Liver (tissue), 3 donors: ENCODE measurements around the gene ARRDC3.

Source experiments
- EGR1 ChIP-seq, 2 donors: IDR thresholded peaks; 2 replicates each; pipeline ENCODE4 v1.6.1; 2016 to 2018; ENCODE audit warnings: antibody characterized with exemption in 2 of 2, low read depth in 2 of 2
- HNF4G ChIP-seq: IDR thresholded peaks from 2 replicates; pipeline ENCODE4 v1.6.1; 2016; ENCODE audit warnings: antibody characterized with exemption
- JUND ChIP-seq, 2 donors: IDR thresholded peaks; 2 replicates each; pipeline ENCODE4 v1.6.1; 2016; ENCODE audit warnings: antibody characterized with exemption in 2 of 2
- NR2F2 ChIP-seq: IDR thresholded peaks from 2 replicates; pipeline ENCODE4 v1.6.1; 2016; ENCODE audit warnings: antibody characterized with exemption
- RAD21 ChIP-seq, 2 donors: IDR thresholded peaks; 2 replicates each; pipeline ENCODE4 v1.6.1; 2016; ENCODE audit warnings: antibody characterized with exemption in 2 of 2, mild to moderate bottlenecking in 2 of 2
- TAF1 ChIP-seq: conservative IDR thresholded peaks from 2 replicates; pipeline ENCODE4 v1.6.1; 2016; ENCODE audit warnings: antibody characterized with exemption, mild to moderate bottlenecking
- YY1 ChIP-seq: IDR thresholded peaks from 2 replicates; pipeline ENCODE4 v1.6.1; 2016; ENCODE audit warnings: antibody characterized with exemption, mild to moderate bottlenecking
- TF ChIP-seq, protein P1 (sequence below): IDR thresholded peaks from 2 replicates; pipeline ENCODE4 v1.6.1; 2016; ENCODE audit warnings: antibody characterized with exemption, mild to moderate bottlenecking
- TF ChIP-seq, protein P2 (sequence below): fragments of 150-350 bp; IDR thresholded peaks from 2 replicates; pipeline ENCODE4 v1.5.1; 2017; ENCODE audit warnings: improper control_type of control experiment, low read depth, low read length; ENCODE audit not compliant: missing input control
- TF ChIP-seq, protein P3 (sequence below): IDR thresholded peaks from 2 replicates; pipeline ENCODE4 v1.6.1; 2016; ENCODE audit warnings: antibody characterized with exemption
- TF ChIP-seq, protein P4 (sequence below): IDR thresholded peaks from 2 replicates; pipeline ENCODE4 v1.6.1; 2016; ENCODE audit warnings: antibody characterized with exemption
- TF ChIP-seq, protein P5 (sequence below): IDR thresholded peaks from 2 replicates; pipeline ENCODE4 v1.6.1; 2016; ENCODE audit warnings: antibody characterized with exemption
- donor health status: healthy.
- donor health status: healthy.

DNA sequence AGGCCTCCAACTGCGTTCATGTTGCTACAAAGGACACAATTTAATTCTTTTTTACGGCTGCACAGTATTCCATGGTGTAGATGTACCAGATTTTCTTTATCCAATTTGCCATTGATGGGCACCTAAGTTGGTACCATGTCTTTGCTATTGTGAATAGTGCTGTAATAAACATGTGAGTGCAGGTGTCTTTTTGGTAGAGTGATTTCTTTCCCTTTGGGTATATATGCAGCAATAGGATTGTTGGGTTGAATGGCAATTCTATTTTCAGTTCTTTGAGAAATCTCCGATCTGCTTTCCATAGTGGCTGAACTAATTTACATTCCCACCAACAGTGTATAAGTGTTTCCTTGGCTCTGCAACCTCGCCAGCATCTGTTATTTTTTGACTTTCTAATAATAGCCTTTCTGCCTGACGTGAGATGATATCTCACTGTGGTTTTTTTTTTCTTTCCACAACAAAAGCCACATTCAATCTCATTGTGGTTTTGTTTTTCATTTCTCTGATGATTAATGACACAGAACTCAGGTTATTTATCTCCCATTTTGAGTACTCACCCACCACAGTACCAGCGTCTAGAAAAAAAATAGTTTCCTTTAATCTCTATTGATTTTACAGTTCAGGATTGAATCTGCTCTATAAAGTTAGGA, 21.9 kb downstream of the ARRDC3 start:
- TF ChIP-seq, protein P1, sequence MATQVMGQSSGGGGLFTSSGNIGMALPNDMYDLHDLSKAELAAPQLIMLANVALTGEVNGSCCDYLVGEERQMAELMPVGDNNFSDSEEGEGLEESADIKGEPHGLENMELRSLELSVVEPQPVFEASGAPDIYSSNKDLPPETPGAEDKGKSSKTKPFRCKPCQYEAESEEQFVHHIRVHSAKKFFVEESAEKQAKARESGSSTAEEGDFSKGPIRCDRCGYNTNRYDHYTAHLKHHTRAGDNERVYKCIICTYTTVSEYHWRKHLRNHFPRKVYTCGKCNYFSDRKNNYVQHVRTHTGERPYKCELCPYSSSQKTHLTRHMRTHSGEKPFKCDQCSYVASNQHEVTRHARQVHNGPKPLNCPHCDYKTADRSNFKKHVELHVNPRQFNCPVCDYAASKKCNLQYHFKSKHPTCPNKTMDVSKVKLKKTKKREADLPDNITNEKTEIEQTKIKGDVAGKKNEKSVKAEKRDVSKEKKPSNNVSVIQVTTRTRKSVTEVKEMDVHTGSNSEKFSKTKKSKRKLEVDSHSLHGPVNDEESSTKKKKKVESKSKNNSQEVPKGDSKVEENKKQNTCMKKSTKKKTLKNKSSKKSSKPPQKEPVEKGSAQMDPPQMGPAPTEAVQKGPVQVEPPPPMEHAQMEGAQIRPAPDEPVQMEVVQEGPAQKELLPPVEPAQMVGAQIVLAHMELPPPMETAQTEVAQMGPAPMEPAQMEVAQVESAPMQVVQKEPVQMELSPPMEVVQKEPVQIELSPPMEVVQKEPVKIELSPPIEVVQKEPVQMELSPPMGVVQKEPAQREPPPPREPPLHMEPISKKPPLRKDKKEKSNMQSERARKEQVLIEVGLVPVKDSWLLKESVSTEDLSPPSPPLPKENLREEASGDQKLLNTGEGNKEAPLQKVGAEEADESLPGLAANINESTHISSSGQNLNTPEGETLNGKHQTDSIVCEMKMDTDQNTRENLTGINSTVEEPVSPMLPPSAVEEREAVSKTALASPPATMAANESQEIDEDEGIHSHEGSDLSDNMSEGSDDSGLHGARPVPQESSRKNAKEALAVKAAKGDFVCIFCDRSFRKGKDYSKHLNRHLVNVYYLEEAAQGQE, result no peak
- TF ChIP-seq, protein P2, sequence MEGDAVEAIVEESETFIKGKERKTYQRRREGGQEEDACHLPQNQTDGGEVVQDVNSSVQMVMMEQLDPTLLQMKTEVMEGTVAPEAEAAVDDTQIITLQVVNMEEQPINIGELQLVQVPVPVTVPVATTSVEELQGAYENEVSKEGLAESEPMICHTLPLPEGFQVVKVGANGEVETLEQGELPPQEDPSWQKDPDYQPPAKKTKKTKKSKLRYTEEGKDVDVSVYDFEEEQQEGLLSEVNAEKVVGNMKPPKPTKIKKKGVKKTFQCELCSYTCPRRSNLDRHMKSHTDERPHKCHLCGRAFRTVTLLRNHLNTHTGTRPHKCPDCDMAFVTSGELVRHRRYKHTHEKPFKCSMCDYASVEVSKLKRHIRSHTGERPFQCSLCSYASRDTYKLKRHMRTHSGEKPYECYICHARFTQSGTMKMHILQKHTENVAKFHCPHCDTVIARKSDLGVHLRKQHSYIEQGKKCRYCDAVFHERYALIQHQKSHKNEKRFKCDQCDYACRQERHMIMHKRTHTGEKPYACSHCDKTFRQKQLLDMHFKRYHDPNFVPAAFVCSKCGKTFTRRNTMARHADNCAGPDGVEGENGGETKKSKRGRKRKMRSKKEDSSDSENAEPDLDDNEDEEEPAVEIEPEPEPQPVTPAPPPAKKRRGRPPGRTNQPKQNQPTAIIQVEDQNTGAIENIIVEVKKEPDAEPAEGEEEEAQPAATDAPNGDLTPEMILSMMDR, result no peak
- no peak for TF ChIP-seq TAF1
- no peak for TF ChIP-seq YY1
- TF ChIP-seq RAD21 (IDR thresholded peaks at IDR 0.05), result no peak
- TF ChIP-seq, protein P3, sequence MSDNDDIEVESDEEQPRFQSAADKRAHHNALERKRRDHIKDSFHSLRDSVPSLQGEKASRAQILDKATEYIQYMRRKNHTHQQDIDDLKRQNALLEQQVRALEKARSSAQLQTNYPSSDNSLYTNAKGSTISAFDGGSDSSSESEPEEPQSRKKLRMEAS, result no peak
- TF ChIP-seq, protein P4, sequence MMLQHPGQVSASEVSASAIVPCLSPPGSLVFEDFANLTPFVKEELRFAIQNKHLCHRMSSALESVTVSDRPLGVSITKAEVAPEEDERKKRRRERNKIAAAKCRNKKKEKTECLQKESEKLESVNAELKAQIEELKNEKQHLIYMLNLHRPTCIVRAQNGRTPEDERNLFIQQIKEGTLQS, result no peak
- TF ChIP-seq, protein P5, sequence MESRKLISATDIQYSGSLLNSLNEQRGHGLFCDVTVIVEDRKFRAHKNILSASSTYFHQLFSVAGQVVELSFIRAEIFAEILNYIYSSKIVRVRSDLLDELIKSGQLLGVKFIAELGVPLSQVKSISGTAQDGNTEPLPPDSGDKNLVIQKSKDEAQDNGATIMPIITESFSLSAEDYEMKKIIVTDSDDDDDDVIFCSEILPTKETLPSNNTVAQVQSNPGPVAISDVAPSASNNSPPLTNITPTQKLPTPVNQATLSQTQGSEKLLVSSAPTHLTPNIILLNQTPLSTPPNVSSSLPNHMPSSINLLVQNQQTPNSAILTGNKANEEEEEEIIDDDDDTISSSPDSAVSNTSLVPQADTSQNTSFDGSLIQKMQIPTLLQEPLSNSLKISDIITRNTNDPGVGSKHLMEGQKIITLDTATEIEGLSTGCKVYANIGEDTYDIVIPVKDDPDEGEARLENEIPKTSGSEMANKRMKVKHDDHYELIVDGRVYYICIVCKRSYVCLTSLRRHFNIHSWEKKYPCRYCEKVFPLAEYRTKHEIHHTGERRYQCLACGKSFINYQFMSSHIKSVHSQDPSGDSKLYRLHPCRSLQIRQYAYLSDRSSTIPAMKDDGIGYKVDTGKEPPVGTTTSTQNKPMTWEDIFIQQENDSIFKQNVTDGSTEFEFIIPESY, result no peak
- no peak for TF ChIP-seq NR2F2
- TF ChIP-seq EGR1 (IDR thresholded peaks at IDR 0.05; ENCODE audit: low read depth in 2 of 2), result no peak
- no peak for TF ChIP-seq HNF4G
- no peak for TF ChIP-seq JUND (IDR thresholded peaks at IDR 0.05)
